WTC11 (cell line): Measurements from ENCODE around the gene RPUSD3. TPM values are rescaled to one million over a fixed set of nuclear protein-coding genes. Genes with fewer than 3 reads are reported as not detected.

Experiments used
- ATAC-seq: fragments of 200-7000 bp; cut with Tn5 transposase; 2 replicates; pipeline ENCODE4 v1.10.0; 2021; ENCODE audit warnings: mild to moderate bottlenecking, moderate library complexity
- CTCF ChIA-PET: fragments of 300-600 bp; sonication (Branson Sonifier 250); formaldehyde crosslinking; loops from one replicate; lab custom pipeline; 2021; ENCODE audit warnings: antibody characterized with exemption; lab: Charles Lee
- POLR2A ChIA-PET: fragments of 350-600 bp; sonication (Branson Sonifier 250); formaldehyde crosslinking; loops from one replicate; lab custom pipeline; 2021; ENCODE audit warnings: antibody characterized with exemption; lab: Charles Lee
- DNase-seq: peaks from one replicate; pipeline ENCODE4 v3.0.0; 2021; ENCODE audit warnings: low spot score
- H3K27ac Mint-ChIP-seq: 2 replicates; pipeline ENCODE4 v1.8.0; 2021; ENCODE audit warnings: mixed read lengths
- H3K27me3 Mint-ChIP-seq: 2 replicates; pipeline ENCODE4 v1.8.0; 2021; ENCODE audit warnings: low read depth, mild to moderate bottlenecking, moderate library complexity, mixed read lengths
- H3K36me3 Mint-ChIP-seq: 2 replicates; pipeline ENCODE4 v1.8.0; 2021; ENCODE audit warnings: mixed read lengths
- H3K4me1 Mint-ChIP-seq: 2 replicates; pipeline ENCODE4 v1.8.0; 2022; ENCODE audit warnings: mixed read lengths
- H3K4me3 Mint-ChIP-seq: 2 replicates; pipeline ENCODE4 v1.8.0; 2021; ENCODE audit warnings: mild to moderate bottlenecking, moderate library complexity, mixed read lengths
- H3K9me3 Mint-ChIP-seq: 2 replicates; pipeline ENCODE4 v1.8.0; 2021; ENCODE audit warnings: mixed read lengths
- CREB1 ChIP-seq: sonication (generic); formaldehyde crosslinking; IDR thresholded peaks from 2 replicates; pipeline ENCODE4 v1.8.0; 2023; ENCODE audit warnings: mild to moderate bottlenecking, missing genetic modification reagents
- CREM ChIP-seq: sonication (generic); formaldehyde crosslinking; IDR thresholded peaks from 2 replicates; pipeline ENCODE4 v1.8.1; 2022; ENCODE audit warnings: mild to moderate bottlenecking, missing genetic modification reagents, moderate library complexity
- EMX1 ChIP-seq: fragments of 250-450 bp; sonication (Bioruptor Pico); IDR thresholded peaks from 2 replicates; pipeline ENCODE4 v1.8.0; 2021; ENCODE audit warnings: mild to moderate bottlenecking
- FOXJ3 ChIP-seq: sonication (generic); formaldehyde crosslinking; IDR thresholded peaks from 2 replicates; pipeline ENCODE4 v1.9.0; 2021; ENCODE audit warnings: missing genetic modification reagents, mild to moderate bottlenecking, borderline replicate concordance
- JAZF1 ChIP-seq: fragments of 250-450 bp; sonication (Bioruptor Pico); IDR thresholded peaks from 2 replicates; pipeline ENCODE4 v1.9.0; 2021; ENCODE audit warnings: moderate library complexity, mild to moderate bottlenecking, inconsistent platforms
- RELA ChIP-seq: sonication (generic); formaldehyde crosslinking; IDR thresholded peaks from 2 replicates; pipeline ENCODE4 v1.8.1; 2022; ENCODE audit warnings: missing genetic modification reagents, mild to moderate bottlenecking, borderline replicate concordance
- SOX15 ChIP-seq: fragments of 250-450 bp; sonication (Bioruptor Pico); IDR thresholded peaks from 2 replicates; pipeline ENCODE4 v1.9.0; 2021; ENCODE audit warnings: mild to moderate bottlenecking
- SP1 ChIP-seq: sonication (generic); formaldehyde crosslinking; conservative IDR thresholded peaks from 2 replicates; pipeline ENCODE4 v1.8.1; 2022; ENCODE audit warnings: missing genetic modification reagents
- TEAD1 ChIP-seq: sonication (generic); formaldehyde crosslinking; IDR thresholded peaks from 2 replicates; pipeline ENCODE4 v1.8.0; 2022; ENCODE audit warnings: mild to moderate bottlenecking, missing genetic modification reagents
- TP53 ChIP-seq: sonication (generic); formaldehyde crosslinking; IDR thresholded peaks from 2 replicates; pipeline ENCODE4 v1.8.1; 2023; ENCODE audit warnings: mild to moderate bottlenecking, missing genetic modification reagents
- ZBTB21 ChIP-seq: sonication (generic); formaldehyde crosslinking; IDR thresholded peaks from 2 replicates; pipeline ENCODE4 v1.8.1; 2023; ENCODE audit warnings: mild to moderate bottlenecking, missing genetic modification reagents, borderline replicate concordance
- total RNA-seq: library from RNA; stranded (reverse); gene quantifications from 3 replicates; pipeline ENCODE4 v1.2.3, GENCODE V29; 2021
- TF ChIP-seq, protein P1 (sequence below): sonication (generic); formaldehyde crosslinking; conservative IDR thresholded peaks from 2 replicates; pipeline ENCODE4 v1.8.1; 2023; ENCODE audit warnings: mild to moderate bottlenecking, low read depth, missing genetic modification reagents, moderate library complexity
- TF ChIP-seq, protein P2 (sequence below): sonication (generic); formaldehyde crosslinking; IDR thresholded peaks from 2 replicates; pipeline ENCODE4 v1.8.0; 2023; ENCODE audit warnings: mild to moderate bottlenecking, missing genetic modification reagents
- TF ChIP-seq, protein P3 (sequence below): sonication (generic); formaldehyde crosslinking; IDR thresholded peaks from 2 replicates; pipeline ENCODE4 v1.8.0; 2022; ENCODE audit warnings: mild to moderate bottlenecking, missing genetic modification reagents
- TF ChIP-seq, protein P4 (sequence below): sonication (generic); formaldehyde crosslinking; IDR thresholded peaks from 2 replicates; pipeline ENCODE4 v1.8.1; 2023; ENCODE audit warnings: mild to moderate bottlenecking, moderate library complexity, missing genetic modification reagents
- TF ChIP-seq, protein P5 (sequence below): sonication (generic); formaldehyde crosslinking; IDR thresholded peaks from 2 replicates; pipeline ENCODE4 v1.8.1; 2022; ENCODE audit warnings: mild to moderate bottlenecking, moderate library complexity, missing genetic modification reagents
- TF ChIP-seq, protein P6 (sequence below): sonication (generic); formaldehyde crosslinking; IDR thresholded peaks from 2 replicates; pipeline ENCODE4 v1.8.1; 2023; ENCODE audit warnings: mild to moderate bottlenecking, missing genetic modification reagents
- TF ChIP-seq, protein P7 (sequence below): fragments of 200-600 bp; IDR thresholded peaks from 2 replicates; pipeline ENCODE4 v1.8.0; 2022; ENCODE audit warnings: antibody characterized with exemption

The RPUSD3 gene
- total RNA-seq, 1 experiment from 2014 or later: 95.5 TPM

DNA sequence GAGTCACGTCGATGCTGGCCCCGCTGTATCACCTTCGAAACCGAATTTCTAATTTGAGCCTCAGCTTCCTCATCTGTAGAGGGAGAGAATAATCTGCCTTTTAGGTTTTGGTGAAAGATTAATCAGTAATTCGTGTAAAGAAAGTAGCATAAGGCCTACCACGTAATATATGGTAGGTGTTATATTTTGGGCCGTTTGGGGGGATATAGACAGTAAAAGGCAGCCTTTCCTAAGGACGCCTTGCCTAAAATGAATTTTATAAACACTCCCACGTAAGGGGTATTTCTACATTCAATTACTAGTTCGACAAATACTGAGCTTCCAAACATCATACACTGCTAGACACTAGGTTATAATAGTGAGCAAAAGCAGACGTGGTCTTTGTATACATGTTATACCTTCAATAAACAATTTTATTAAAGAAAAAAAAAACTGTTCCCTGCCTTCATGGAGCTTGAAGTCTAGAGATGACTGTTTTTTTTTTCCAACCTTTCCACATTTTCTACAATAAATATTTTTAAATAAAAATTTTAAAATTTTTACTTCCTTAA lies 47.3 kb upstream of the RPUSD3 start:
- ChIA-PET CTCF (interaction anchor here (0.9 to 1.3 kb wide), 3 partner anchors 11 to 66 kb away, joined by 4 to 5 read pairs (median 4); partner anchors contain the start of gene IL17RE), POLR2A (interaction anchor here (1.6 kb wide), 1 partner anchor 42 kb away, joined by 9 read pairs; the partner anchor contains the start of gene CRELD1)
- Mint-ChIP-seq H3K27ac (peak overlapping the region; percentile 66; the same call in 1 of the 2 replicates), H3K4me3 (peak overlapping the region; percentile 93), H3K4me1 (peaks cover 8% of the 10 kb centered on the region), H3K27me3 (peaks cover 7% of the 10 kb centered on the region), H3K36me3 (peaks cover 25% of the 10 kb centered on the region), H3K9me3 (no peaks in the 10 kb centered on the region)
- no peak for DNase-seq
- TF ChIP-seq FOXJ3 (no peak), TEAD1 (CRISPR knock-in tag) (0 out of 2 replicates have a peak, but pooled peaks have one; percentile 2)
- ATAC-seq: no peak

DNA sequence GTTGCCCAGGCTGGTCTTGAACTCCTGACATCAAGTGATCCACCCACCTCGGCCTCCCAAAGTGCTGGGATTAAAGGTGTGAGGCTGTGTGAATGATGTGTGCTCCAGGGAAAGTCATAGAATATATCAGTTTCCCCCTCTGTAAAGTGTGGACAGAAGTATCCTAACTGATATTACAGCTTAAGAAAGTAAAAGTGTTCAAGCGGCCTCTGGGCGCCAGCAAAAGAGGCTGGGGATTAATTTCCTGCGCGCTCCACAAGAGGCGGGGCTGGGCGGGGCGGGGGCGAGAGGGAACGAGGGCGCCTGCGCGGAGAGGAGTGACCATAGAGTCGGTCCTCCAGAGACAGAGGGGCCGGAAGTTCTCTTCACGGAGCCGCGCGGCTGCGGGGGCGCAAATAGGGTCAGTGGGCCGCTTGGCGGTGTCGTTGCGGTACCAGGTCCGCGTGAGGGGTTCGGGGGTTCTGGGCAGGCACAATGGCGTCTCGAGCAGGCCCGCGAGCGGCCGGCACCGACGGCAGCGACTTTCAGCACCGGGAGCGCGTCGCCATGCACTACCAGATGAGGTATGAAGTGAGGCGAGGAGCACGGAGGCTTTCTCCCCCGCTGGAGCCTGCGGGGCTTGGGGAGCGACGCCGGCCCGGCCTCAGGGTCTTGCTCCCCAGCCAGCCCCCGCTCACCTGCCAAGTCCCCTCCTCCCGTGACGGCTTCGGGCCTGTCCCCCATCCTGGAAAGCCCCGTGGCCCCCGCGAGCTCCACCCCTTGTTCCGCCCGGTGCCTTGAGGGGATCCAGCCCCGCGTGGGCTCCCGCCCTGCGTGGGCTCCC lies 46.7 kb upstream of the RPUSD3 start, which contains the start of gene JAGN1:
JAGN1 (plus strand) TSS at position 362 of the 823 bp plus-strand sequence; CDS start at position 475, 113 bp downstream.
- H3K27ac Mint-ChIP-seq: peak within 1 kb of the TSS; percentile 78; the same call in 1 of the 2 replicates
- H3K9me3 Mint-ChIP-seq: no peaks in the 10 kb centered on the region
- ChIA-PET CTCF (interaction anchor here (0.6 to 1.3 kb wide), 4 partner anchors 25 to 65 kb away, joined by 3 to 4 read pairs (median 3); no protein-coding TSS in a partner anchor), POLR2A (interaction anchor here (0.7 to 1.6 kb wide), 2 partner anchors 43 to 413 kb away, joined by 5 to 9 read pairs; partner anchors contain the start of gene CRELD1)
- H3K4me1 Mint-ChIP-seq: peaks cover 8% of the 10 kb centered on the region
- H3K36me3 Mint-ChIP-seq: peaks cover 25% of the 10 kb centered on the region
- peak within 1 kb of the TSS; percentile 93 for H3K4me3 Mint-ChIP-seq
- peaks cover 7% of the 10 kb centered on the region for H3K27me3 Mint-ChIP-seq
- DNase-seq (peak; percentile 87), ATAC-seq (peak; percentile 92)
- TF ChIP-seq CREM (CRISPR knock-in tag) (peak; percentile 20; the same call in 1 of the 2 replicates), TP53 (CRISPR knock-in tag) (no peak), JAZF1 (CRISPR knock-in tag) (no peak), SOX15 (no peak), EMX1 (CRISPR knock-in tag) (no peak), CREB1 (CRISPR knock-in tag) (no peak), ZBTB21 (CRISPR knock-in tag) (no peak), RELA (CRISPR knock-in tag) (peak; percentile 72; the same call in 1 of the 2 replicates), SP1 (CRISPR knock-in tag) (peak; percentile 54; the same call in 1 of the 2 replicates)
- TF ChIP-seq, protein P1, sequence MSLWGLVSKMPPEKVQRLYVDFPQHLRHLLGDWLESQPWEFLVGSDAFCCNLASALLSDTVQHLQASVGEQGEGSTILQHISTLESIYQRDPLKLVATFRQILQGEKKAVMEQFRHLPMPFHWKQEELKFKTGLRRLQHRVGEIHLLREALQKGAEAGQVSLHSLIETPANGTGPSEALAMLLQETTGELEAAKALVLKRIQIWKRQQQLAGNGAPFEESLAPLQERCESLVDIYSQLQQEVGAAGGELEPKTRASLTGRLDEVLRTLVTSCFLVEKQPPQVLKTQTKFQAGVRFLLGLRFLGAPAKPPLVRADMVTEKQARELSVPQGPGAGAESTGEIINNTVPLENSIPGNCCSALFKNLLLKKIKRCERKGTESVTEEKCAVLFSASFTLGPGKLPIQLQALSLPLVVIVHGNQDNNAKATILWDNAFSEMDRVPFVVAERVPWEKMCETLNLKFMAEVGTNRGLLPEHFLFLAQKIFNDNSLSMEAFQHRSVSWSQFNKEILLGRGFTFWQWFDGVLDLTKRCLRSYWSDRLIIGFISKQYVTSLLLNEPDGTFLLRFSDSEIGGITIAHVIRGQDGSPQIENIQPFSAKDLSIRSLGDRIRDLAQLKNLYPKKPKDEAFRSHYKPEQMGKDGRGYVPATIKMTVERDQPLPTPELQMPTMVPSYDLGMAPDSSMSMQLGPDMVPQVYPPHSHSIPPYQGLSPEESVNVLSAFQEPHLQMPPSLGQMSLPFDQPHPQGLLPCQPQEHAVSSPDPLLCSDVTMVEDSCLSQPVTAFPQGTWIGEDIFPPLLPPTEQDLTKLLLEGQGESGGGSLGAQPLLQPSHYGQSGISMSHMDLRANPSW (CRISPR knock-in tag): no peak
- TF ChIP-seq, protein P2, sequence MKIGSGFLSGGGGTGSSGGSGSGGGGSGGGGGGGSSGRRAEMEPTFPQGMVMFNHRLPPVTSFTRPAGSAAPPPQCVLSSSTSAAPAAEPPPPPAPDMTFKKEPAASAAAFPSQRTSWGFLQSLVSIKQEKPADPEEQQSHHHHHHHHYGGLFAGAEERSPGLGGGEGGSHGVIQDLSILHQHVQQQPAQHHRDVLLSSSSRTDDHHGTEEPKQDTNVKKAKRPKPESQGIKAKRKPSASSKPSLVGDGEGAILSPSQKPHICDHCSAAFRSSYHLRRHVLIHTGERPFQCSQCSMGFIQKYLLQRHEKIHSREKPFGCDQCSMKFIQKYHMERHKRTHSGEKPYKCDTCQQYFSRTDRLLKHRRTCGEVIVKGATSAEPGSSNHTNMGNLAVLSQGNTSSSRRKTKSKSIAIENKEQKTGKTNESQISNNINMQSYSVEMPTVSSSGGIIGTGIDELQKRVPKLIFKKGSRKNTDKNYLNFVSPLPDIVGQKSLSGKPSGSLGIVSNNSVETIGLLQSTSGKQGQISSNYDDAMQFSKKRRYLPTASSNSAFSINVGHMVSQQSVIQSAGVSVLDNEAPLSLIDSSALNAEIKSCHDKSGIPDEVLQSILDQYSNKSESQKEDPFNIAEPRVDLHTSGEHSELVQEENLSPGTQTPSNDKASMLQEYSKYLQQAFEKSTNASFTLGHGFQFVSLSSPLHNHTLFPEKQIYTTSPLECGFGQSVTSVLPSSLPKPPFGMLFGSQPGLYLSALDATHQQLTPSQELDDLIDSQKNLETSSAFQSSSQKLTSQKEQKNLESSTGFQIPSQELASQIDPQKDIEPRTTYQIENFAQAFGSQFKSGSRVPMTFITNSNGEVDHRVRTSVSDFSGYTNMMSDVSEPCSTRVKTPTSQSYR (CRISPR knock-in tag): no peak
- TF ChIP-seq, protein P3, sequence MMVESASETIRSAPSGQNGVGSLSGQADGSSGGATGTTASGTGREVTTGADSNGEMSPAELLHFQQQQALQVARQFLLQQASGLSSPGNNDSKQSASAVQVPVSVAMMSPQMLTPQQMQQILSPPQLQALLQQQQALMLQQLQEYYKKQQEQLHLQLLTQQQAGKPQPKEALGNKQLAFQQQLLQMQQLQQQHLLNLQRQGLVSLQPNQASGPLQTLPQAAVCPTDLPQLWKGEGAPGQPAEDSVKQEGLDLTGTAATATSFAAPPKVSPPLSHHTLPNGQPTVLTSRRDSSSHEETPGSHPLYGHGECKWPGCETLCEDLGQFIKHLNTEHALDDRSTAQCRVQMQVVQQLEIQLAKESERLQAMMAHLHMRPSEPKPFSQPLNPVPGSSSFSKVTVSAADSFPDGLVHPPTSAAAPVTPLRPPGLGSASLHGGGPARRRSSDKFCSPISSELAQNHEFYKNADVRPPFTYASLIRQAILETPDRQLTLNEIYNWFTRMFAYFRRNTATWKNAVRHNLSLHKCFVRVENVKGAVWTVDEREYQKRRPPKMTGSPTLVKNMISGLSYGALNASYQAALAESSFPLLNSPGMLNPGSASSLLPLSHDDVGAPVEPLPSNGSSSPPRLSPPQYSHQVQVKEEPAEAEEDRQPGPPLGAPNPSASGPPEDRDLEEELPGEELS (CRISPR knock-in tag): peak; percentile 93
- TF ChIP-seq, protein P4, sequence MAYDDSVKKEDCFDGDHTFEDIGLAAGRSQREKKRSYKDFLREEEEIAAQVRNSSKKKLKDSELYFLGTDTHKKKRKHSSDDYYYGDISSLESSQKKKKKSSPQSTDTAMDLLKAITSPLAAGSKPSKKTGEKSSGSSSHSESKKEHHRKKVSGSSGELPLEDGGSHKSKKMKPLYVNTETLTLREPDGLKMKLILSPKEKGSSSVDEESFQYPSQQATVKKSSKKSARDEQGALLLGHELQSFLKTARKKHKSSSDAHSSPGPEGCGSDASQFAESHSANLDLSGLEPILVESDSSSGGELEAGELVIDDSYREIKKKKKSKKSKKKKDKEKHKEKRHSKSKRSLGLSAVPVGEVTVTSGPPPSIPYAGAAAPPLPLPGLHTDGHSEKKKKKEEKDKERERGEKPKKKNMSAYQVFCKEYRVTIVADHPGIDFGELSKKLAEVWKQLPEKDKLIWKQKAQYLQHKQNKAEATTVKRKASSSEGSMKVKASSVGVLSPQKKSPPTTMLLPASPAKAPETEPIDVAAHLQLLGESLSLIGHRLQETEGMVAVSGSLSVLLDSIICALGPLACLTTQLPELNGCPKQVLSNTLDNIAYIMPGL (CRISPR knock-in tag): peak; percentile 73; the same call in 1 of the 2 replicates
- TF ChIP-seq, protein P5, sequence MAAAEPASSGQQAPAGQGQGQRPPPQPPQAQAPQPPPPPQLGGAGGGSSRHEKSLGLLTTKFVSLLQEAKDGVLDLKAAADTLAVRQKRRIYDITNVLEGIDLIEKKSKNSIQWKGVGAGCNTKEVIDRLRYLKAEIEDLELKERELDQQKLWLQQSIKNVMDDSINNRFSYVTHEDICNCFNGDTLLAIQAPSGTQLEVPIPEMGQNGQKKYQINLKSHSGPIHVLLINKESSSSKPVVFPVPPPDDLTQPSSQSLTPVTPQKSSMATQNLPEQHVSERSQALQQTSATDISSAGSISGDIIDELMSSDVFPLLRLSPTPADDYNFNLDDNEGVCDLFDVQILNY (CRISPR knock-in tag): no peak
- TF ChIP-seq, protein P6, sequence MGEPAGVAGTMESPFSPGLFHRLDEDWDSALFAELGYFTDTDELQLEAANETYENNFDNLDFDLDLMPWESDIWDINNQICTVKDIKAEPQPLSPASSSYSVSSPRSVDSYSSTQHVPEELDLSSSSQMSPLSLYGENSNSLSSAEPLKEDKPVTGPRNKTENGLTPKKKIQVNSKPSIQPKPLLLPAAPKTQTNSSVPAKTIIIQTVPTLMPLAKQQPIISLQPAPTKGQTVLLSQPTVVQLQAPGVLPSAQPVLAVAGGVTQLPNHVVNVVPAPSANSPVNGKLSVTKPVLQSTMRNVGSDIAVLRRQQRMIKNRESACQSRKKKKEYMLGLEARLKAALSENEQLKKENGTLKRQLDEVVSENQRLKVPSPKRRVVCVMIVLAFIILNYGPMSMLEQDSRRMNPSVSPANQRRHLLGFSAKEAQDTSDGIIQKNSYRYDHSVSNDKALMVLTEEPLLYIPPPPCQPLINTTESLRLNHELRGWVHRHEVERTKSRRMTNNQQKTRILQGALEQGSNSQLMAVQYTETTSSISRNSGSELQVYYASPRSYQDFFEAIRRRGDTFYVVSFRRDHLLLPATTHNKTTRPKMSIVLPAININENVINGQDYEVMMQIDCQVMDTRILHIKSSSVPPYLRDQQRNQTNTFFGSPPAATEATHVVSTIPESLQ (CRISPR knock-in tag): 0 out of 2 replicates have a peak, but pooled peaks have one; percentile 56
- TF ChIP-seq, protein P7, sequence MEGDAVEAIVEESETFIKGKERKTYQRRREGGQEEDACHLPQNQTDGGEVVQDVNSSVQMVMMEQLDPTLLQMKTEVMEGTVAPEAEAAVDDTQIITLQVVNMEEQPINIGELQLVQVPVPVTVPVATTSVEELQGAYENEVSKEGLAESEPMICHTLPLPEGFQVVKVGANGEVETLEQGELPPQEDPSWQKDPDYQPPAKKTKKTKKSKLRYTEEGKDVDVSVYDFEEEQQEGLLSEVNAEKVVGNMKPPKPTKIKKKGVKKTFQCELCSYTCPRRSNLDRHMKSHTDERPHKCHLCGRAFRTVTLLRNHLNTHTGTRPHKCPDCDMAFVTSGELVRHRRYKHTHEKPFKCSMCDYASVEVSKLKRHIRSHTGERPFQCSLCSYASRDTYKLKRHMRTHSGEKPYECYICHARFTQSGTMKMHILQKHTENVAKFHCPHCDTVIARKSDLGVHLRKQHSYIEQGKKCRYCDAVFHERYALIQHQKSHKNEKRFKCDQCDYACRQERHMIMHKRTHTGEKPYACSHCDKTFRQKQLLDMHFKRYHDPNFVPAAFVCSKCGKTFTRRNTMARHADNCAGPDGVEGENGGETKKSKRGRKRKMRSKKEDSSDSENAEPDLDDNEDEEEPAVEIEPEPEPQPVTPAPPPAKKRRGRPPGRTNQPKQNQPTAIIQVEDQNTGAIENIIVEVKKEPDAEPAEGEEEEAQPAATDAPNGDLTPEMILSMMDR: no peak
